Stimulated activated CD4-positive, alpha-beta T cell treated with anti-CD3 and anti-CD28 coated beads, Interleukin-4, amount 100 ng/mL, for 24 hours (primary cell): ENCODE data around the gene ITGAE.
A peak's percentile ranks its signal among the peaks of the same experiment; 100 is the strongest.
"Not testable (repeated sequence)": the region's sequence is repeated elsewhere in the genome, so short reads cannot be mapped to it uniquely, and the experiment has no call there.

Experiments used
- DNase-seq: peaks from one replicate; pipeline ENCODE4 v3.0.0-alpha.2; 2020

ITGAE gene

GRCh38 chr17:3755335-3756030, 45.5 kb downstream of the ITGAE start:
- DNase-seq: no peak

DNA sequence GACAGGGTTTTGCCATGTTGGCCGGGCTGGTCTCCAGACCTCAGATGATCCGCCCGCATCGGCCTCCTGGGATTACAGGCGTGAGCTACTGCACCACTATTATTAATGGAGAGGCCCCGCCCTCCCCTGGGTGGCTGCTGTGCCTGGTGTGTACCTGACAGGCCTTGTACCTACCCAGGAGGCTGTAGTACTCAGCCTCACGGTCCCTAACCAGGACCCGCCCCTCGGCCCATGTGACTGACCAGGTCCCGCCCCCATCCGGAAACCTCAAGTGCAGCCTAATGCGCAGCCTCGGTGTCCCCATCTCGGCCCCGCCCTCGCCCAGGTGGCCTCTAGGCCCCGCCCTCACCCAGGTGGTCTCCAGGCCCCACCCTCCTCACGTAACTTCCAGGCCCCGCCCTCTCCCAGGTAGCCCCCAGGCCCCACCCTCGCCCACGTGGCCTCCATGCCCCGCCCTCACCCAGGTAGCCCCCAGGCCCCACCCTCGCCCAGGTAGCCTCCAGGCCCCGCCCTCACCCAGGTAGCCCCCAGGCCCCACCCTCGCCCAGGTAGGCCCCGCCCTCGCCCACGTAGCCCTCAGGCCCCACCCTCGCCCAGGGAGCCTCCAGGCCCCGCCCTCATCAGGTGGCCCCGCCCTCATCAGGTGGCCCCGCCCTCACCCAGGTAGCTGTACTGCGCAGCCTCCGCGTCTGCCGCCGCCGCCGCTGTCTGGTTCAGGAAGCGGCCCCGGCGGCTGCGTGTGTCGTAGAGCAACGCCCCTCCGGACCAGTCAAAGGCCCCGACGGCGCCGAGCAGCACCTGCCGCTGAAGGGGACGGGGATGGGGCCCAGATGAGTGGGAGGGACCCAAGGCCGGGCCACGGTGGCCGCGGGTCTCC, 46.3 kb downstream of the ITGAE start:
- peak; percentile 67 for DNase-seq

- no peak for DNase-seq
Observed at GRCh38 chr17:3754066-3754457, 46.9 kb downstream of the ITGAE start.

DNA sequence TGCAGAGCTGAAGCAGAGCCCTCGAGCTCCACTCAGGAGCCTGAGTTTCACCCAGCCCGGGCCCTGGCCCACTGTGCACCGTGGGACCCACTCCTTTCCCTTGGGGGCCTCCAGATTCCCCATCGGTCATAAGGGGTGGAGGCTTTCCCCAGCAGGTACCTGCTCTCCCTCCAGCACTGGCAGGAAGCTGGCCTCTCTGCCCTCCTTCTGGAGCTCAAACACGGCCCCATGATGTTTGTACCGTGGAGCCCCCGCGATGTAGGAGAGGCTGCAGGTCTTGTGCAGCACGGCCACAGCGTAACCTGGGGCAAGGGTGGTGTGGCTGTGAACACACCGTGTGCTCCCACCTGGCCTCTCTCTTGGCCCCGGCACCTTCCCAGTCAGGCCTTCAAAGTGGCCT, 47.4 kb downstream of the ITGAE start:
- DNase-seq: no peak

GRCh38 chr17:3751836-3752235, 49.2 kb downstream of the ITGAE start:
- no peak for DNase-seq

- DNase-seq: peak; percentile 35
Observed at GRCh38 chr17:3750926-3751325, 50.1 kb downstream of the ITGAE start.

- no peak for DNase-seq
Observed at GRCh38 chr17:3750296-3750695, 50.7 kb downstream of the ITGAE start.

DNA sequence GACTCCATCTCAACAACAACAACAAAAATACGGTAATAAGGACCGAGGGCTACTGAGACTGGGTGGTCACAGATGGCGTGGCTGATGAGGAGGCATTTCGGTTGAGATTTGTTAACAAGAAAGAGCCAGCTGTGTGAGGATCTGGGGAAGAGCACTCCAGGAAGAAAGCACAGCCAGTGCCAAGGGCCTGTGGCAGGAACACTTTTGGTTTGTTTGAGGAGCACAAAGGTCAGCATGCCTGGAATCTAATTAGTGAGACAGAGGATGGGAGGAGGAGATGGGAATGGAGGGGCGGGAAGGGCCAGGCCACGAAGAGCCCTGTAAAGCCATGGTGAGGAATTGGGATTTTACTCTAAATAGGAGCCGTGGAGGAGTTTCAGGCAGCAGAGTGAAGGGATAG, 52.4 kb downstream of the ITGAE start:
- DNase-seq: no peak

GRCh38 chr17:3747805-3748204, 53.2 kb downstream of the ITGAE start:
- DNase-seq: no peak

DNA sequence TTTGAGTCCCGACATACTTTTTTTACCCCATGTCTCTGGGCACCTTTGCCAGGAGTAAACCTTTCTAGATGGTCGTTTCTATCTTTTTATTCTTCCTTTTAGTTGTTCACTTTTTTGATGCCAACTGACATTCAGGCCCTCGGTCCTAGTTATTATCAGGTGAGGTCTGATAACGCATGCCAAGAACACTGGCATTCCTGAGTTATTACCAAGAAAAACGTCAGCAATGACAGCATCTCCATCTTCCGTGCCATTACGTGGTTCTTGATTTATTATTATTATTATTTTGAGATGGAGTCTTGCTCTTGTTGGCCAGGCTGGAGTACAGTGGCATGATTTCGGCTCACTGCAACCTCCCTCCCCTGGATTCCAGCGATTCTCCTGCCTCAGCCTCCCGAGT, 55.9 kb downstream of the ITGAE start:
- no peak for DNase-seq

DNA sequence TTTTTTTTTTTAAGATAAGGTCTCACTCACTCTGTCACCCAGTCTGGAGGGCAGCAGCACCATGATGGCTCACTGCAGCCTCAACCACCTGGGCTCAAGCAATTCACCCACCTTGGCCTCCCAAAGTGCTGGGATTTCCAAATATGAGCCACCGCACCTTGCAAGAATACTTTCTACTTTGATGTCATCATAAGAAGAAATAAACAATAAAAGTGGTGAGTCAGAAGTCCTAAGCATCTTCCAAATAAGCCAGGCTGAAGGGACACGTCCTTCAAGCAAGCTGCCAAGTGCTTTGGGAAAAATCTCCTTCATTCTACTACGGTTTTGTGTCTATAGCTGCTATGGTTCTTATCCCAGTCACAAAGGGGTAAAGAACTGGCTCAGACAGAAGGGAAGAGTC, 57.0 kb downstream of the ITGAE start:
- DNase-seq: no peak

DNA sequence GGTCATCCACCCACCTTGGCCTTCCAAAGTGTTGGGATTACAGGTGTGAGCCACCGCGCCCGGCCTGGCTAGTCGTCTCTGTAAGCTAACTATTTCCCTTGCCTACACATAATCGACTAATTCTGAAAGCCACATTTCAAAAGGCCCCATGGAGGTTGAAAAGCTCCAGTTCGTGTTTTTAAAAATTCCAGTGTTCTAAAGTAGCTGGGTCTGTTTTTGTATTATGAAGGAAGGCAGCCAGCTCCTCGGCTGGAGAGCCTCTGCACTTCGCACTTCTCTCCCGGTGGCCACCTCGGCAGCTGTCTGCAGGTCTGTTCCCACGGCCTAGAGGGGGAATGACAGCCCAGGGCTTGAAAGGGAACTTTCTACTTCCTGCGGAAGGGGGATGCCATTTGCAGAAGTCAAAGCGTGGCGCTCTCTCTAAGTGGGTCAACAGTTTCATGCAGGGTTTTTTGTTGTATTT, 60.3 kb downstream of the ITGAE start:
- peak; percentile 30 for DNase-seq

- DNase-seq: no peak
Observed at GRCh38 chr17:3739422-3740124, 61.4 kb downstream of the ITGAE start.

GRCh38 chr17:3738562-3739295, 62.3 kb downstream of the ITGAE start:
- DNase-seq: peak; percentile 77

DNA sequence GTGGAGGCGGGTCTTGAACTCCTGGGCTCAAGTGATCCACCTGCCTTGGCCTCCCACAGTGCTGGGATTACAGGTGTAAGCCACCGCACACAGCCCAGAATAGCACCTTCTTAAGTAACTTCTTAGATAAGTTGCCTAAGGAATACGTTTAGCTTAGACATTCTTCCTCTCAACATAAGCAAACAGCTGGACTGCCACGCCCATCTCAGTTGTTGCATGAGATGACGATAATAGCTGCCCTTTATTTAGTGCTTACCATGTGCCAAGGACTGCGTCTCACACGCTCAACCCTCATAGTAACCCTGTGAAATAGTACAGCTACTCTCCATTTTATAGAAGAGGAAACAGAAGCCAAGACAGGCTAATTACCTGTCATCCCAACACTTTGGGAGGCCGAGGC, 65.5 kb downstream of the ITGAE start:
- DNase-seq: no peak

GRCh38 chr17:3734911-3735276, 66.1 kb downstream of the ITGAE start:
- DNase-seq: not testable (repeated sequence)

GRCh38 chr17:3732210-3732621, 68.8 kb downstream of the ITGAE start:
- DNase-seq: no peak

GRCh38 chr17:3730881-3731429, 70.0 kb downstream of the ITGAE start:
- no peak for DNase-seq

- DNase-seq: no peak
Observed at GRCh38 chr17:3729881-3730280, 71.1 kb downstream of the ITGAE start.

DNA sequence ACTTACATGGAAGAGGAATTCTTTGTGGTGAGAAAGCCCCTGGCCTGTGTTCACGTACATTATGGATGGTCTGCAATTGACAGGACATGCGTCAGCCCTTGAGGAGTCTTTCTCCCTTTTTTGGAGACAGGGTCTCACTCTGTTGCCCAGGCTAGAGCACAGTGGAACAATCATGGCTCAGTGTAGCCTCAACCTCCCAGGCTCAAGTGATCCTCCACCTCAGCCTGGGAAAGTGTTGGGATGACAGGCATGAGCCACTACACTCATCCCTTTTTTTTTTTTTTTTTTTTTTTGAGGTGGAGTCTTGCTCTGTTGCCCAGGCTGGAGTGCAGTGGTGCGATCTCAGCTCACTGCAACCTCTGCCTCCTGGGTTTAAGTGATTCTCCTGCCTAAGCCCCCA, 72.9 kb downstream of the ITGAE start:
- not testable (repeated sequence) for DNase-seq

DNA sequence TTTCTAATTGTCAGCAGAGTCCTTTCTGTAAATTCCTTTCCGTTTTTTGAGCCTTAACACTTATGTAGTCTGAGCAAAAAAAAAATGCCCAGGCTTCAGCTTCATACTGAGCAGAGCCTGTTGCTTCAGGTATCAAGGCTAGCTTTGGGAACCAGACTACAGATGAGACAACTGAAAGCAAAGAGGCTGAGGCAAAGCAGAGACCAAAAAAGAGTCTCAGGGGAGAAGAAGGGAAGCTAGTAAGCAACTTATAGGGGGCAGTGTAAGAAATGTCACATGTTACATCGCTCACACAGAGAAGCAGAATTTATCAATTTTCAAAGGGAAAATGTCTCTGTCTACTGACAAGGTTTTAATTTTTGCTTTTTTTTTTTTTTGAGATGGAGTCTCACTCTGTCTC, 73.9 kb downstream of the ITGAE start:
- DNase-seq: no peak

GRCh38 chr17:3724378-3725077, 76.5 kb downstream of the ITGAE start:
- no peak for DNase-seq
